ENCODE data around the gene CRNKL1.
A peak's percentile ranks its signal among the peaks of the same experiment; 100 is the strongest.

The CRNKL1 gene

GRCh38 chr20:20060234-20060998 is 8.2 kb upstream of the CRNKL1 start:
- no peak for DNase-seq (ENCODE audit: low read depth)

- no peak for DNase-seq (ENCODE audit: low read depth)
Observed at GRCh38 chr20:20051767-20052073, 546 bp downstream of the CRNKL1 start.

GRCh38 chr20:20039752-20040387 is 12.4 kb downstream of the CRNKL1 start:
- DNase-seq (ENCODE audit: low read depth) = no peak

GRCh38 chr20:20038586-20038985 is 13.7 kb downstream of the CRNKL1 start:
- DNase-seq (ENCODE audit: low read depth) = no peak

- DNase-seq (ENCODE audit: low read depth) = no peak
Observed at GRCh38 chr20:20037960-20038359, 14.3 kb downstream of the CRNKL1 start.

- DNase-seq (ENCODE audit: low read depth) = no peak
Observed at GRCh38 chr20:20036756-20037155, 15.5 kb downstream of the CRNKL1 start.

GRCh38 chr20:20034486-20034885 is 17.8 kb downstream of the CRNKL1 start:
- no peak for DNase-seq (ENCODE audit: low read depth)

GRCh38 chr20:20031790-20032189 is 20.5 kb downstream of the CRNKL1 start:
- DNase-seq (ENCODE audit: low read depth) = no peak

- no peak for DNase-seq (ENCODE audit: low read depth)
Observed at GRCh38 chr20:20027284-20027683, 25.0 kb downstream of the CRNKL1 start.

- DNase-seq (ENCODE audit: low read depth) = no peak
Observed at GRCh38 chr20:20024942-20025341, 27.3 kb downstream of the CRNKL1 start.

- no peak for DNase-seq (ENCODE audit: low read depth)
Observed at GRCh38 chr20:20023395-20023794, 28.9 kb downstream of the CRNKL1 start.

- DNase-seq (ENCODE audit: low read depth) = no peak
Observed at GRCh38 chr20:20022498-20022897, 29.8 kb downstream of the CRNKL1 start.

- no peak for DNase-seq (ENCODE audit: low read depth)
Observed at GRCh38 chr20:20021835-20022234, 30.4 kb downstream of the CRNKL1 start.

- DNase-seq (ENCODE audit: low read depth) = no peak
Observed at GRCh38 chr20:20020908-20021307, 31.4 kb downstream of the CRNKL1 start.

GRCh38 chr20:20019123-20019522 is 33.1 kb downstream of the CRNKL1 start:
- DNase-seq (ENCODE audit: low read depth) = no peak

GRCh38 chr20:20018366-20018765 is 33.9 kb downstream of the CRNKL1 start:
- DNase-seq (ENCODE audit: low read depth) = no peak

GRCh38 chr20:20017844-20018185 is 34.5 kb downstream of the CRNKL1 start:
- no peak for DNase-seq (ENCODE audit: low read depth)

GRCh38 chr20:20017001-20017843 is 35.0 kb downstream of the CRNKL1 start, which contains the start of gene NAA20:
Gene NAA20 (plus strand): TSS chr20:20017362. CDS start chr20:20017397, 35 bp downstream.
- DNase-seq (ENCODE audit: low read depth) = peak; percentile 83

GRCh38 chr20:20014659-20015058 is 37.6 kb downstream of the CRNKL1 start:
- DNase-seq (ENCODE audit: low read depth) = no peak

- no peak for DNase-seq (ENCODE audit: low read depth)
Observed at GRCh38 chr20:20012541-20012940, 39.7 kb downstream of the CRNKL1 start.

GRCh38 chr20:20010639-20011500 is 41.4 kb downstream of the CRNKL1 start:
- no peak for DNase-seq (ENCODE audit: low read depth)

GRCh38 chr20:20009784-20010253 is 42.4 kb downstream of the CRNKL1 start:
- no peak for DNase-seq (ENCODE audit: low read depth)
